K562 (cell line): ENCODE data around the gene NRF1. TPM values are rescaled to one million over a fixed set of nuclear protein-coding genes. Genes with fewer than 3 reads are reported as not detected.

Source experiments
- ATF2 ChIP-seq: sonication (generic); formaldehyde crosslinking; IDR thresholded peaks from 2 replicates; pipeline ENCODE4 v1.8.1; 2022; ENCODE audit warnings: missing genetic modification reagents
- CCAR2 ChIP-seq: fragments of 200-400 bp; formaldehyde crosslinking; IDR thresholded peaks from 2 replicates; pipeline ENCODE4 v1.6.1; 2017; ENCODE audit warnings: mild to moderate bottlenecking, low read depth, low read length
- DNMT1 ChIP-seq: fragments of 450-650 bp; IDR thresholded peaks from 2 replicates; pipeline ENCODE4 v1.6.1; 2016; ENCODE audit warnings: antibody characterized with exemption, mild to moderate bottlenecking
- ESRRB ChIP-seq: fragments of 250-450 bp; sonication (Bioruptor Pico); IDR thresholded peaks from 2 replicates; pipeline ENCODE4 v1.5.0; 2020; ENCODE audit warnings: mild to moderate bottlenecking, moderate library complexity, borderline replicate concordance
- HES1 ChIP-seq: fragments of 450-650 bp; IDR thresholded peaks from 2 replicates; pipeline ENCODE4 v1.6.1; 2016; ENCODE audit warnings: low read depth, mild to moderate bottlenecking, moderate library complexity
- HNRNPLL ChIP-seq: fragments of 200-400 bp; formaldehyde crosslinking; IDR thresholded peaks from 2 replicates; pipeline ENCODE4 v1.6.1; 2017; ENCODE audit warnings: low read length, low read depth, mild to moderate bottlenecking; ENCODE audit not compliant: poor library complexity, severe bottlenecking
- RNF219 ChIP-seq: fragments of 250-450 bp; sonication (Bioruptor Pico); IDR thresholded peaks from 2 replicates; pipeline ENCODE4 v1.5.0; 2022; ENCODE audit warnings: mild to moderate bottlenecking
- SFPQ ChIP-seq: fragments of 200-400 bp; formaldehyde crosslinking; IDR thresholded peaks from 2 replicates; pipeline ENCODE4 v1.6.1; 2017; ENCODE audit warnings: mild to moderate bottlenecking, low read depth, low read length, moderate library complexity
- STAT5B ChIP-seq: fragments of 250-450 bp; sonication (Bioruptor Pico); IDR thresholded peaks from 2 replicates; pipeline ENCODE4 v1.8.0; 2021; ENCODE audit warnings: mild to moderate bottlenecking, inconsistent platforms
- TBP ChIP-seq: optimal IDR thresholded peaks from 2 replicates; pipeline ENCODE3; 2011; ENCODE audit warnings: low read depth, low read length, improper control_type of control experiment
- THAP12 ChIP-seq: fragments of 250-450 bp; sonication (Bioruptor Pico); IDR thresholded peaks from 2 replicates; pipeline ENCODE4 v1.9.0; 2021; ENCODE audit warnings: mild to moderate bottlenecking, inconsistent platforms
- ZNF12 ChIP-seq: sonication (generic); formaldehyde crosslinking; IDR thresholded peaks from 2 replicates; pipeline ENCODE4 v1.4.0; 2020; ENCODE audit warnings: mild to moderate bottlenecking, missing genetic modification reagents
- ZNF518B ChIP-seq: fragments of 250-450 bp; sonication (Bioruptor Pico); IDR thresholded peaks from 2 replicates; pipeline ENCODE4 v1.5.0; 2021; ENCODE audit warnings: mild to moderate bottlenecking, moderate library complexity
- ZNF77 ChIP-seq: fragments of 250-450 bp; sonication (Bioruptor Pico); IDR thresholded peaks from 2 replicates; pipeline ENCODE4 v1.5.0; 2020
- polyA plus RNA-seq, 8 experiments: library from polyadenylated mRNA; depleted of rRNA in 4 of 8; stranded (reverse) in 5 of 8; unstranded in 3 of 8; fragments of >200 nt; fragmentation: Nextera tagmentation in 2 of 8; fragmentation: Illumina TruSeq in 1 of 8; extraction: Ambion mirVana in 2 of 8; extraction: Trizol in 1 of 8; gene quantifications; 2 replicates each; pipeline versions ENCODE4 v1.2.1 to v1.2.3, GENCODE V29; 2011 to 2014; ENCODE audit warnings: inconsistent platforms in 1 of 8, missing spikeins in 1 of 8
- total RNA-seq, 7 experiments: library from RNA; depleted of rRNA in 6 of 7; stranded (reverse); fragments of >200 nt in 6 of 7; fragmentation: Illumina TruSeq in 2 of 7; extraction: Trizol in 2 of 7; gene quantifications; 2 replicates each; pipeline versions ENCODE4 v1.2.1 to v1.2.3, GENCODE V29; 2011 to 2021; ENCODE audit warnings: low replicate concordance in 1 of 7

Gene NRF1
- total and polyA plus RNA-seq, 9 of the 15 experiments (the other 6 are each of a cell fraction or from before 2014, with no cell fraction given): 8.6 to 28.8 (median 20.3) TPM

- no peak for TF ChIP-seq ZNF12 (CRISPR knock-in tag)
- peak; percentile 69 for TF ChIP-seq TBP
- no peak for TF ChIP-seq STAT5B (CRISPR knock-in tag)
- TF ChIP-seq DNMT1: no peak
- TF ChIP-seq CCAR2: no peak
- TF ChIP-seq SFPQ: no peak
- TF ChIP-seq HNRNPLL: peak; percentile 53
- TF ChIP-seq ATF2 (CRISPR knock-in tag): no peak
- TF ChIP-seq RNF219 (CRISPR knock-in tag): no peak
- TF ChIP-seq HES1: no peak
- no peak for TF ChIP-seq ESRRB (CRISPR knock-in tag)
- TF ChIP-seq ZNF518B (CRISPR knock-in tag): no peak
- no peak for TF ChIP-seq THAP12 (CRISPR knock-in tag)
- TF ChIP-seq ZNF77 (CRISPR knock-in tag): no peak
Measured at GRCh38 chr7:129768614-129769399, 157.3 kb downstream of the NRF1 start (continued).
